Uterus (tissue), 2 donors: Measurements from ENCODE around the gene TCF12.

ENCODE experiments used
- POLR2A ChIP-seq, 2 donors: fragments of 450-650 bp; IDR thresholded peaks; one replicate each; pipeline ENCODE4 v1.6.1; 2016; ENCODE audit warnings: antibody characterized with exemption in 2 of 2, mild to moderate bottlenecking in 1 of 2, moderate library complexity in 1 of 2
- TF ChIP-seq, protein P1 (sequence below), 4 experiments: fragments of 200-600 bp in 2 of 4; fragments of 450-650 bp in 2 of 4; sonication (generic) in 2 of 4; IDR thresholded peaks; one replicate each; pipeline ENCODE4 v1.5.1; 2016 to 2019; ENCODE audit warnings: antibody characterized with exemption in 4 of 4, mild to moderate bottlenecking in 2 of 4, moderate library complexity in 1 of 4

- TF ChIP-seq, protein P1, sequence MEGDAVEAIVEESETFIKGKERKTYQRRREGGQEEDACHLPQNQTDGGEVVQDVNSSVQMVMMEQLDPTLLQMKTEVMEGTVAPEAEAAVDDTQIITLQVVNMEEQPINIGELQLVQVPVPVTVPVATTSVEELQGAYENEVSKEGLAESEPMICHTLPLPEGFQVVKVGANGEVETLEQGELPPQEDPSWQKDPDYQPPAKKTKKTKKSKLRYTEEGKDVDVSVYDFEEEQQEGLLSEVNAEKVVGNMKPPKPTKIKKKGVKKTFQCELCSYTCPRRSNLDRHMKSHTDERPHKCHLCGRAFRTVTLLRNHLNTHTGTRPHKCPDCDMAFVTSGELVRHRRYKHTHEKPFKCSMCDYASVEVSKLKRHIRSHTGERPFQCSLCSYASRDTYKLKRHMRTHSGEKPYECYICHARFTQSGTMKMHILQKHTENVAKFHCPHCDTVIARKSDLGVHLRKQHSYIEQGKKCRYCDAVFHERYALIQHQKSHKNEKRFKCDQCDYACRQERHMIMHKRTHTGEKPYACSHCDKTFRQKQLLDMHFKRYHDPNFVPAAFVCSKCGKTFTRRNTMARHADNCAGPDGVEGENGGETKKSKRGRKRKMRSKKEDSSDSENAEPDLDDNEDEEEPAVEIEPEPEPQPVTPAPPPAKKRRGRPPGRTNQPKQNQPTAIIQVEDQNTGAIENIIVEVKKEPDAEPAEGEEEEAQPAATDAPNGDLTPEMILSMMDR (IDR thresholded peaks at IDR 0.05): no peak
- TF ChIP-seq POLR2A (IDR thresholded peaks at IDR 0.05): no peak
Measured at GRCh38 chr15:57324944-57325679, 406.7 kb downstream of the TCF12 start.
